ENCODE data around the gene ITFG1.
"Not testable (repeated sequence)": the region's sequence is repeated elsewhere in the genome, so short reads cannot be mapped to it uniquely, and the experiment has no call there.

The ITFG1 gene

GRCh38 chr16:47229053-47230050, 231.5 kb downstream of the ITFG1 start:
- no peak for DNase-seq

- no peak for DNase-seq
Observed at GRCh38 chr16:47228241-47228640, 232.6 kb downstream of the ITFG1 start.

- DNase-seq = no peak
Observed at GRCh38 chr16:47213761-47214440, 247.0 kb downstream of the ITFG1 start.

GRCh38 chr16:47211218-47211617, 249.6 kb downstream of the ITFG1 start:
- no peak for DNase-seq

- DNase-seq = no peak
Observed at GRCh38 chr16:47204736-47205504, 255.9 kb downstream of the ITFG1 start.

- DNase-seq = not testable (repeated sequence)
Observed at GRCh38 chr16:47203433-47203832, 257.4 kb downstream of the ITFG1 start.

- no peak for DNase-seq
Observed at GRCh38 chr16:47198180-47198575, 262.7 kb downstream of the ITFG1 start.

- DNase-seq = no peak
Observed at GRCh38 chr16:47197536-47198179, 263.2 kb downstream of the ITFG1 start.

GRCh38 chr16:47196457-47196856, 264.4 kb downstream of the ITFG1 start:
- no peak for DNase-seq

GRCh38 chr16:47182318-47182717, 278.5 kb downstream of the ITFG1 start:
- DNase-seq = no peak

- not testable (repeated sequence) for DNase-seq
Observed at GRCh38 chr16:47181066-47181465, 279.8 kb downstream of the ITFG1 start.

GRCh38 chr16:47180073-47180472, 280.8 kb downstream of the ITFG1 start:
- DNase-seq = no peak

GRCh38 chr16:47175152-47175551, 285.7 kb downstream of the ITFG1 start:
- no peak for DNase-seq

GRCh38 chr16:47162670-47163420, 298.0 kb downstream of the ITFG1 start:
- no peak for DNase-seq

- no peak for DNase-seq
Observed at GRCh38 chr16:47161464-47161863, 299.4 kb downstream of the ITFG1 start.

- DNase-seq = no peak
Observed at GRCh38 chr16:47160422-47160821, 300.4 kb downstream of the ITFG1 start.

- no peak for DNase-seq
Observed at GRCh38 chr16:47158992-47159391, 301.9 kb downstream of the ITFG1 start.

GRCh38 chr16:47156680-47157215, 304.1 kb downstream of the ITFG1 start:
- DNase-seq = no peak

GRCh38 chr16:47152501-47152900, 308.4 kb downstream of the ITFG1 start:
- not testable (repeated sequence) for DNase-seq

GRCh38 chr16:47150067-47150466, 310.8 kb downstream of the ITFG1 start:
- DNase-seq = no peak

- DNase-seq = no peak
Observed at GRCh38 chr16:47144559-47144877, 316.3 kb downstream of the ITFG1 start.

All from stimulated activated CD4-positive, alpha-beta T cell treated with anti-CD3 and anti-CD28 coated beads, Interleukin-12 subunit alpha, Interleukin-12 subunit beta, amount 100 ng/mL, for 4 hours (primary cell).